GM12872 (cell line): ENCODE data around the gene LCE3A.

ENCODE experiments used
- CTCF ChIP-seq: IDR thresholded peaks from 3 replicates; pipeline ENCODE4 v1.5.1; 2011; ENCODE audit warnings: low read depth, mild to moderate bottlenecking, low read length, moderate library complexity; ENCODE audit not compliant: insufficient read depth

Gene LCE3A

DNA sequence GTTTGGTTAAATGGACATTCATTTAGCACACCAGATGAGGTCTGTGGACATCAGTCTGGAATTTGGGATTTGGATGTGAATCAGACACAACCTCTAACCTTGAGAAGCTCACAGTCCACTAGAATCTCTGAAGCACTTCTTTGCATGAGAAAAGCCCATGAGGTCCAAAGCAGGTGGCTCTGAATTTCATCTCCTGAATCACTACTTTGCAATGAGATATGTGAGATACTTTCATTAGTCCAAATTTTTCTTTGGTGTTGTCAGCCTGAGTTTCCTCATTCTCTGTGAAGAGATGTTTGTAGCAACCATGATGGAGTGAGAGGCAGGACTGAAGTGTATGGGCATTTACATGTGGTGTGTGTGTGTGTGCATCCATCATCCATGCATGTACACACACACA lies 23.8 kb upstream of the LCE3A start:
- TF ChIP-seq CTCF, result no peak

GRCh38 chr1:152645146-152645545 lies 22.2 kb upstream of the LCE3A start:
- no peak for TF ChIP-seq CTCF

GRCh38 chr1:152643945-152644344 lies 21.0 kb upstream of the LCE3A start:
- TF ChIP-seq CTCF, result no peak

DNA sequence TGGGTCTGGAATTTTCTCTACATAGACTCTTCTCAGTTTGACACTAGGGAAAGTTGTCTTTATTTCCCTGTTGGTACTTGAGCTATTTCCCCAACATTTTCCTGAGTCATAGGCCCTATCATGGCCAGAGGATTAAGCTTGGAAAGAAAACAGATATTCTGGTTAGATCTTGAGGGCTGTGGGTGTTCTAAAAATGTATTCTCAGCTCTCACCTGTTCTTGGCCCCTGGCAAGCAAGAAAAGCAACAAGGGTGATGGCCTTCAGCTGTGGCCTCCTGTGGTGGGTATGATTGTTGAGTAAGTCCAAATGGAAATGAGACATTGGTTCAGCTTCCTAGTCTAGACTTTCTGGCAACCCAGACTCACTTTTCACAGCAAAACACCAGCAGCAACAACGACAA lies 17.4 kb upstream of the LCE3A start:
- TF ChIP-seq CTCF, result no peak

- TF ChIP-seq CTCF, result no peak
Measured at GRCh38 chr1:152630596-152630995, 7.7 kb upstream of the LCE3A start.

- TF ChIP-seq CTCF, result no peak
Measured at GRCh38 chr1:152626744-152627143, 3.8 kb upstream of the LCE3A start.

GRCh38 chr1:152623203-152623844 lies 421 bp upstream of the LCE3A start:
- TF ChIP-seq CTCF, result peak; percentile 54
